ENCODE measurements around the gene FCER1G.
"Not testable (repeated sequence)": the region's sequence is repeated elsewhere in the genome, so short reads cannot be mapped to it uniquely, and the experiment has no call there.

Gene FCER1G

GRCh38 chr1:161250829-161251228 lies 35.7 kb downstream of the FCER1G start:
- DNase-seq: no peak
- Histone ChIP-seq H3K36me3 (no peaks in the 10 kb centered on the region), H3K27ac (no peak overlapping the region), H3K9me3 (ENCODE audit: severe bottlenecking) (peaks cover 30% of the 10 kb centered on the region), H3K4me3 (ENCODE audit: low read depth, low read length) (no peak overlapping the region), H3K27me3 (ENCODE audit: insufficient read depth, low read depth, severe bottlenecking) (peaks cover 91% of the 10 kb centered on the region)
- no peak for TF ChIP-seq CTCF (IDR thresholded peaks at IDR 0.05; ENCODE audit: low read depth, low read length)

GRCh38 chr1:161251579-161251978 lies 36.5 kb downstream of the FCER1G start:
- peaks cover 90% of the 10 kb centered on the region for H3K27me3 ChIP-seq (ENCODE audit: insufficient read depth, low read depth, severe bottlenecking)
- H3K36me3 ChIP-seq: no peaks in the 10 kb centered on the region
- no peak overlapping the region for H3K4me3 ChIP-seq (ENCODE audit: low read depth, low read length)
- TF ChIP-seq CTCF (IDR thresholded peaks at IDR 0.05; ENCODE audit: low read depth, low read length): no peak
- H3K9me3 ChIP-seq (ENCODE audit: severe bottlenecking): peaks cover 38% of the 10 kb centered on the region
- no peak overlapping the region for H3K27ac ChIP-seq
- DNase-seq: no peak

DNA sequence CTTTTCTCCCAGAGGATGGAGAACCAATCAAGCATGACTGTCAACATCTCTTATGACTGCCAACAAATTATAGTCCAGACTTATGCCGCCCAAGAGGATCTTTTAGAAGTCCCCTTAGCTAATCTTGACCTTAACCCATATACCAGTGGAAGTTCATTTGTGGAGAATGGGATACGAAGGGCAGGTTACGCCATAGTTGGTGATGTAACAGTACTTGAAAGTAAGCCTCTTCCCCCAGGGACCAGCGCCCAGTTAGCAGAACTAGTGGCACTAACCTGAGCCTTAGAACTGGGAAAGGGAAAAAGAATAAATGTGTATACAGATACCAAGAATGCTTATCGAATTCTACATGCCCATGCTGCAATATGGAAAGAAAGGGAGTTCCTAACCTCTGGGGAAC lies 40.2 kb downstream of the FCER1G start:
- DNase-seq; H3K27ac ChIP-seq; H3K4me3 ChIP-seq (ENCODE audit: low read depth, low read length); H3K36me3 ChIP-seq: not testable (repeated sequence)
- Histone ChIP-seq H3K9me3 (ENCODE audit: severe bottlenecking) (peaks cover 41% of the 10 kb centered on the region), H3K27me3 (ENCODE audit: insufficient read depth, low read depth, severe bottlenecking) (peaks cover 95% of the 10 kb centered on the region)

DNA sequence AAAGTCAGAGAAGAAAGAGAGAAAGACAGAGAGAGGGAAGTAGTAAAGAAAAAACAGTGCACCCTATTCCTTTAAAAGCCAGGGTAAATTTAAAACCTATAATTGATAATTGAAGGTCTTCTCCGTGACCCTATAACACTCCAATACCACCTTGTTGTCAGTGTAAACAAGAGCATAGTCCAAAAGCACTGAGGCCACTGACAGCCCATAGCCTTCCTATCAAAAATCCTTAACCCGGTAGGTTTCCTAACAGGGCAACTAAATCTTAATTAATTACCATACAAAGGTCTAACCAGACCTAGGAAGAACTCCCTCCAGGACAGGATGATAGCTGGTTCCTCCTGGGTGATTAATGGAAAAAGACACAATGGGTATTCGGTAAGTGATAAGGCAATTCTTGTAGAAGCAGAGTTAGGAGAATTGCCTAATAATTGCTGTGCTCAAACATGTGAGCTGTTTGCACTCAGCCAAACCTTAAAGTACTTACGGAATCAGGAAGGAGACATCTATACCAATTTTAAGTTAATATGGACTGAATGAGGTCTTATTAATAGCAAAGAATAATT lies 40.9 kb downstream of the FCER1G start:
- H3K27ac ChIP-seq; H3K4me3 ChIP-seq (ENCODE audit: low read depth, low read length); DNase-seq; H3K36me3 ChIP-seq: not testable (repeated sequence)
- Histone ChIP-seq H3K9me3 (ENCODE audit: severe bottlenecking) (peaks cover 37% of the 10 kb centered on the region), H3K27me3 (ENCODE audit: insufficient read depth, low read depth, severe bottlenecking) (peaks cover 95% of the 10 kb centered on the region)

DNA sequence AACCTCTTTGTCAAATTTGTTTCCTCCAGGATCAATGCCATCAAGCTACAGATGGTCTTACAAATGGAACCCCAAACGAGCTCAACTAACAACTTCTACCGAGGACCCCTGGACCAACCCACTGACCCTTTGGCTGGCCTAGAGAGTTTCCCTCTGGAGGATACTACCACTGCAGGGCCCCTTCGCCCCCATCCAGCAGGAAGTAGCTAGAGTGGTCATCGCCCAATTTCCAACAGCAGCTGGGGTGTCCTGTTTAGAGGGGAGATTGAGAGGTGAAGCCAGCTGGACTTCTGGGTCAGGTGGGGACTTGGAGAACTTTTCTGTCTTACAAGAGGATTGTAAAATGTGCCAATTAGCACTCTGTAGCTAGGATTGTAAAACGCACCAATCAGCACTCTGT lies 42.0 kb downstream of the FCER1G start:
- H3K9me3 ChIP-seq (ENCODE audit: severe bottlenecking): peaks cover 36% of the 10 kb centered on the region
- DNase-seq; H3K27ac ChIP-seq; H3K4me3 ChIP-seq (ENCODE audit: low read depth, low read length); H3K36me3 ChIP-seq: not testable (repeated sequence)
- peaks cover 95% of the 10 kb centered on the region for H3K27me3 ChIP-seq (ENCODE audit: insufficient read depth, low read depth, severe bottlenecking)

DNA sequence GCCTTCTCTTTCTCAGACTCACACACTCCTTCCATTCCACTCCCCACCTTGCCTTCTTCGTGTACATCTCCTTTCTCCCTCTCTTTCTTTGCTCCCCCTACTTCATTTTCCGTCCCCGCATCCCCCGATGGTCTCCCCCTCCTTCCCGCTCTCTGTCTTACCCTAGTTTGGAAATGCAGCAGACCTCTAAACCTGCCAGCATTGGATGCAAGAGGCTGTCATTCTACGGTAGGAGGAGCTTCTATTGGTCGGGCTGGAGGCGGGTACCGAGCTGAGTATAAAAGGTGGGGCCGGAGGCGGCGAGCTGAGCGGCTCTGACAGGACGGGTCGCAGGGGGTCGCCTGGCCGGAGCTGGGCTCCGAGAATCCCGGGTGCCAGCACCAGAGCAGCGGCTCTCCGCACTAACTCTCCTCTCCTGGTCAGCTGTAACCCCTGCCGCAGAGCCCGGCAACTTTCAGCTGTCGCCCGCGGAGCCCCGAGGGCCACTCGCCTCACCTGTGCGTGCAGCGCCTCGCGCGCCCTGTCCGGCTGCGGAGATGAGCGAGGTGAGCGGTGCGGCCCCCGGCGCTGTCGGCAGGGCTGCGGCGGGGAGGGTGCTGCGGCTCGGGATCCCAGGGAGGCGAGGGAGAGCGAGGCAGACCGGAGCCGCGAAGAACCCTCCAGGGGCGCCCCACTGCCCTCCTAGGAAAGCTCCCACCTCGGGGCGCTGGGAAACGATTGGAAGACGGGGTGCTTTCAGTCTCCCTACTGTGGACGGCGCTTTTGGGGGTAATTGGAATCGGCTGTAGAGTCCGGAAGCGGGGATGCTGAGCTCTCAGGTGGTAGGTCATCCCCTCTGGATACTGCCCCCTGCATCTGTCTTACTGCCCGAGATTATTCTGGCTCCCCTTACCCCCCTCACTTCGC lies 43.6 kb downstream of the FCER1G start, which contains the start of gene PCP4L1:
TSS of gene PCP4L1 (plus strand) at position 307 of the 906 bp plus-strand sequence. CDS start at position 537, 230 bp downstream.
- peaks cover 95% of the 10 kb centered on the region for H3K27me3 ChIP-seq (ENCODE audit: insufficient read depth, low read depth, severe bottlenecking)
- peak; percentile 53 for DNase-seq
- H3K4me3 ChIP-seq (ENCODE audit: low read depth, low read length): peak within 1 kb of the TSS; percentile 26
- TF ChIP-seq CTCF (IDR thresholded peaks at IDR 0.05; ENCODE audit: low read depth, low read length): no peak
- H3K27ac ChIP-seq: no peak within 1 kb of the TSS
- no peaks in the 10 kb centered on the region for H3K36me3 ChIP-seq
- H3K9me3 ChIP-seq (ENCODE audit: severe bottlenecking): peaks cover 33% of the 10 kb centered on the region

GRCh38 chr1:161259345-161259702 lies 44.2 kb downstream of the FCER1G start:
- no peak for DNase-seq
- Histone ChIP-seq H3K4me3 (ENCODE audit: low read depth, low read length) (no peak overlapping the region), H3K27ac (no peak overlapping the region), H3K27me3 (ENCODE audit: insufficient read depth, low read depth, severe bottlenecking) (peaks cover 94% of the 10 kb centered on the region), H3K9me3 (ENCODE audit: severe bottlenecking) (peaks cover 35% of the 10 kb centered on the region), H3K36me3 (no peaks in the 10 kb centered on the region)
- no peak for TF ChIP-seq CTCF (IDR thresholded peaks at IDR 0.05; ENCODE audit: low read depth, low read length)

Measured in WERI-Rb-1 (cell line).